NCI-H2171 (cell line): ENCODE measurements around the gene SLC38A1.
"Not testable (repeated sequence)": the region's sequence is repeated elsewhere in the genome, so short reads cannot be mapped to it uniquely, and the experiment has no call there.

Experiments
- DNase-seq: peaks from one replicate; lab custom pipeline; 2025; lab: John Stamatoyannopoulos, UW

SLC38A1 gene

GRCh38 chr12:46268583-46269428 lies at the start of gene SLC38A1:
Gene SLC38A1, minus strand, starts transcription at chr12:46269043. Its CDS starts 29,243 bp downstream, at chr12:46239800.
- peak; percentile 33 for DNase-seq

GRCh38 chr12:46318037-46318436 lies 49.2 kb upstream of the SLC38A1 start:
- no peak for DNase-seq

GRCh38 chr12:46304070-46304469 lies 35.2 kb upstream of the SLC38A1 start:
- DNase-seq = no peak

- no peak for DNase-seq
Measured at GRCh38 chr12:46303039-46303666, 34.3 kb upstream of the SLC38A1 start.

GRCh38 chr12:46300910-46301309 lies 32.1 kb upstream of the SLC38A1 start:
- no peak for DNase-seq

- peak; percentile 54 for DNase-seq
Measured at GRCh38 chr12:46299851-46300250, 31.0 kb upstream of the SLC38A1 start.

GRCh38 chr12:46298261-46298660 lies 29.4 kb upstream of the SLC38A1 start:
- no peak for DNase-seq

- DNase-seq = no peak
Measured at GRCh38 chr12:46296822-46297221, 28.0 kb upstream of the SLC38A1 start.

GRCh38 chr12:46292754-46293402 lies 24.0 kb upstream of the SLC38A1 start:
- no peak for DNase-seq

- DNase-seq = not testable (repeated sequence)
Measured at GRCh38 chr12:46291953-46292352, 23.1 kb upstream of the SLC38A1 start.

- DNase-seq = not testable (repeated sequence)
Measured at GRCh38 chr12:46285177-46285576, 16.3 kb upstream of the SLC38A1 start.

- DNase-seq = no peak
Measured at GRCh38 chr12:46282829-46283228, 14.0 kb upstream of the SLC38A1 start.

- no peak for DNase-seq
Measured at GRCh38 chr12:46276756-46277155, 7.9 kb upstream of the SLC38A1 start.

GRCh38 chr12:46271863-46272262 lies 3.0 kb upstream of the SLC38A1 start:
- no peak for DNase-seq

GRCh38 chr12:46269429-46270241 lies 792 bp upstream of the SLC38A1 start:
- no peak for DNase-seq

- no peak for DNase-seq
Measured at GRCh38 chr12:46267825-46268582, 839 bp downstream of the SLC38A1 start.

- DNase-seq = no peak
Measured at GRCh38 chr12:46267575-46267824, 1.3 kb downstream of the SLC38A1 start.

- peak; percentile 10 for DNase-seq
Measured at GRCh38 chr12:46266869-46267574, 1.8 kb downstream of the SLC38A1 start.

- DNase-seq = no peak
Measured at GRCh38 chr12:46266382-46266791, 2.5 kb downstream of the SLC38A1 start.

- no peak for DNase-seq
Measured at GRCh38 chr12:46265734-46266133, 3.1 kb downstream of the SLC38A1 start.

- DNase-seq = no peak
Measured at GRCh38 chr12:46265102-46265501, 3.7 kb downstream of the SLC38A1 start.
